LHCN-M2 (cell line): ENCODE measurements around the gene LTA4H. TPM values are rescaled to one million over a fixed set of nuclear protein-coding genes. Genes with fewer than 3 reads are reported as not detected.

ENCODE experiments used
- DNase-seq: peaks from one replicate; pipeline ENCODE4 v3.0.0-alpha.2; 2012; ENCODE audit warnings: low read depth
- total RNA-seq: library from RNA; depleted of rRNA; stranded (reverse); fragments of >200 nt; gene quantifications from 2 replicates; pipeline ENCODE4 v1.2.3, GENCODE V29; 2014; rRNA removed

The LTA4H gene
- total RNA-seq, 1 experiment from 2014 or later, result 92.0 TPM

- DNase-seq, result peak; percentile 40
These were observed 76.3 kb downstream of the LTA4H start for GRCh38 chr12:95959107-95959506.

GRCh38 chr12:95956557-95957145, 78.7 kb downstream of the LTA4H start:
- DNase-seq, result no peak

- no peak for DNase-seq
These were observed 79.7 kb downstream of the LTA4H start for GRCh38 chr12:95955549-95956159.

- no peak for DNase-seq
These were observed 82.4 kb downstream of the LTA4H start for GRCh38 chr12:95953000-95953399.

- no peak for DNase-seq
These were observed 83.9 kb downstream of the LTA4H start for GRCh38 chr12:95951515-95951914.

Other genes with a start within 250 kb of the LTA4H start
- 17.6 and 19.0 TPM in 2 replicates for gene NTN4, start 244.8 kb downstream of the LTA4H start, total RNA-seq
- gene SNRPF, start 176.6 kb downstream of the LTA4H start, total RNA-seq, result 10.0 and 10.8 TPM in 2 replicates
- not detected in 2 replicates for gene CCDC38, start 93.0 kb downstream of the LTA4H start, total RNA-seq
- 0.17 and 0.45 TPM in 2 replicates for gene AMDHD1, start 92.3 kb downstream of the LTA4H start, total RNA-seq
- gene HAL, start 39.2 kb downstream of the LTA4H start, total RNA-seq, result 0.17 TPM in 1 of 2 replicates, not detected in the other
- gene ELK3, start 158.8 kb upstream of the LTA4H start, total RNA-seq, result 90.2 and 105 TPM in 2 replicates